ENCODE data around the gene S100A12.

DNA sequence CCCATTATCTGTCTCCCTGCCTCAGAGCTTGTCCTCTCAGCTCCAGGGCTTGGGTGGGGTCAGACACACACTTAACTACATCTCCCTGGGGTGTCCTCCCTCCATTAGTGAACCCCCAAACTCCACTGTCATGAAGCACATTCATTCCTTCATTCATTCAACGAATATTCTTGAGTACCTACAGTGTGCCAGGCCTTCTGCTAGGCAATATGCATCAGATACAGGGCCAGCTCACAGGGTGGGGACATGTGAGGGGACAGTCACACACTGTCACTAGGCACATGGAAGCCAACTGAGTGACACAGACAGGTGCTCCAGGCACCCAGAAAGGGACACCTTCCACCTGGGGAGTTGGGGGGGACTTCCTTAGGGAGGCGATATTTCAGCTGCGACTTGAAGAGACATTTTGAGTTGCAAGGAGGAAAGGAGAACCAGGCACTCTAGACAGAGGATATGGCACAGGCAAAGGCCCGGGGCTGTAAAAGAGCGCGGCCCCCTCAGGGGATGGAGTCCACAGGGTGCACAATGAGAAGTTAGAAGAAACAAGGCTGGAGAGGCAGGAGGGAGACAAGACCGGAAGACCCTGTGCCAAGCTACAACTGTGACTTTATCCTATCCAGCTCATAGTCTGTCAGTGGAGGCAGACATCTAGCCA is 24.1 kb upstream of the S100A12 start:
- TF ChIP-seq CTCF (IDR thresholded peaks at IDR 0.05; ENCODE audit: low read length) (no peak), EZH2 (optimal IDR thresholded peaks at IDR 0.05; ENCODE audit: low read depth, low read length) (no peak), EZH2phosphoT487 (IDR thresholded peaks at IDR 0.05; ENCODE audit: low read length) (no peak)
